Endothelial cell of umbilical vein (primary cell): ENCODE measurements around the gene RYR1.

Source experiments
- CTCF ChIP-seq, 2 donors: IDR thresholded peaks; 1 replicate in 1 of 2; 2 replicates in 1 of 2; pipeline ENCODE4 v1.5.1; 2011; ENCODE audit warnings: low read length in 2 of 2, mild to moderate bottlenecking in 2 of 2, moderate library complexity in 2 of 2, control low read depth in 1 of 2, inconsistent platforms in 1 of 2, low read depth in 1 of 2; ENCODE audit not compliant: insufficient read depth in 1 of 2; ENCODE audit errors: extremely low read depth in 1 of 2
- EZH2 ChIP-seq: IDR thresholded peaks from 2 replicates; pipeline ENCODE4 v1.6.1; 2012; ENCODE audit warnings: borderline replicate concordance, low read depth, mild to moderate bottlenecking, moderate library complexity, low read length, inconsistent platforms; ENCODE audit not compliant: severe bottlenecking
- GATA2 ChIP-seq: IDR thresholded peaks from 2 replicates; pipeline ENCODE4 v1.7.0; 2011; ENCODE audit warnings: low read depth, mild to moderate bottlenecking, moderate library complexity, mixed read lengths, low read length; ENCODE audit not compliant: insufficient read length, insufficient read depth
- MAX ChIP-seq: IDR thresholded peaks from 2 replicates; pipeline ENCODE4 v1.6.1; 2011; ENCODE audit not compliant: insufficient read depth, insufficient read length
- MYC ChIP-seq: IDR thresholded peaks from one replicate; pipeline ENCODE4 v1.6.1; 2011; ENCODE audit warnings: mild to moderate bottlenecking, low read depth, low read length
- POLR2A ChIP-seq: IDR thresholded peaks from 2 replicates; pipeline ENCODE4 v1.6.1; 2012; ENCODE audit warnings: low read depth, mild to moderate bottlenecking, control low read depth, low read length
- POLR2AphosphoS5 ChIP-seq: IDR thresholded peaks from 2 replicates; pipeline ENCODE4 v1.6.1; 2012; ENCODE audit warnings: low read depth, mild to moderate bottlenecking, control low read depth, low read length, moderate library complexity; ENCODE audit not compliant: insufficient read depth

DNA sequence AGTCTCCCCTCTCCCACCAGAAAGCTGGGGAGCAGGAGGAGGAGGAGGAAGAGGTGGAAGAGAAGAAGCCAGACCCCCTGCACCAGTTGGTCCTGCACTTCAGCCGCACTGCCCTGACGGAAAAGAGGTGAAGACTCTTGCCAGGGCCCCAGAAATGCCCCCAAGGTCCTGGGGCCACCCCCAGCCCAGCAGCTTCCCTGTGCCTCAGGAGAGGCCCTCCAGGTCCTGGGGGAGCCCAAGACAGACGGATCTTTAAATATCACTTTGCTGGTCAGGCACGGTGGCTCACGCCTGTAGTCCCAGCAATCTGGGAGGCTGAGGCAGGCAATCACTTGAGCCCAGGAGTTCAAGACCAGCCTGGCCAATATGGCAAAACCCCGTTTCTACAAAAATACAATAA is 95.4 kb downstream of the RYR1 start:
- no peak for TF ChIP-seq MAX
- TF ChIP-seq CTCF (IDR thresholded peaks at IDR 0.05; ENCODE audit: extremely low read depth in 1 of 2, insufficient read depth in 1 of 2, low read depth in 1 of 2, low read length in 2 of 2), result no peak
- TF ChIP-seq EZH2, result no peak
- TF ChIP-seq MYC, result no peak
- no peak for TF ChIP-seq POLR2A
- no peak for TF ChIP-seq POLR2AphosphoS5
- no peak for TF ChIP-seq GATA2
